NCI-H510A (cell line): ENCODE results near the gene SPAG7.

ENCODE experiments used
- DNase-seq: peaks from one replicate; lab custom pipeline; 2025; lab: John Stamatoyannopoulos, UW

SPAG7 gene

DNA sequence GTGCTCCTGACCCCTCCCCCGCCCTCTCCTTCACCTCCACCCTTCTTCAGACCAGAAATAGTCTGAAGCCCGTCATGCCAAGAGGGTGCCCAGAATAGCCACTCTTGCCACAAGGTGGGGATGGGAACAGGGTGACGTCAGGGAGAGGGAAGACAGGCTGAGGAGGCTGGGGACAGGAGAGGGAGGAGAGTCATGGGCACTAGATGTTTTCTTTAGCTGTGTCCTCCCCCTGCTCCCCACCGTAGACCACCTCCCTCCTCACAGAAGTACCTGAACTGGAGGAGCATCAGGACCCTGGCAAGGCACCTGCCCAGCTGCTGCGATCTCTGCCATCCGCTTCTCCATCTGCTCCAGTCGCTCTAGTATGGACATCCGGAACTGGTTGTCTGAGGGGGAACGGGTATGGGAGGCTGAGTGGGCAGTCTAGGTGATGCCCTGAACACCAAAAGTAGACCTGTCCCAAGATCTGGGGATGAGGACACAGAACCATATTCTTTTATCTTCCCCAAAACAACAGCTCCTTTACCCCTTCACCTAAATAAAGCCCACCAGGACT, 6.6 kb upstream of the SPAG7 start:
- no peak for DNase-seq

DNA sequence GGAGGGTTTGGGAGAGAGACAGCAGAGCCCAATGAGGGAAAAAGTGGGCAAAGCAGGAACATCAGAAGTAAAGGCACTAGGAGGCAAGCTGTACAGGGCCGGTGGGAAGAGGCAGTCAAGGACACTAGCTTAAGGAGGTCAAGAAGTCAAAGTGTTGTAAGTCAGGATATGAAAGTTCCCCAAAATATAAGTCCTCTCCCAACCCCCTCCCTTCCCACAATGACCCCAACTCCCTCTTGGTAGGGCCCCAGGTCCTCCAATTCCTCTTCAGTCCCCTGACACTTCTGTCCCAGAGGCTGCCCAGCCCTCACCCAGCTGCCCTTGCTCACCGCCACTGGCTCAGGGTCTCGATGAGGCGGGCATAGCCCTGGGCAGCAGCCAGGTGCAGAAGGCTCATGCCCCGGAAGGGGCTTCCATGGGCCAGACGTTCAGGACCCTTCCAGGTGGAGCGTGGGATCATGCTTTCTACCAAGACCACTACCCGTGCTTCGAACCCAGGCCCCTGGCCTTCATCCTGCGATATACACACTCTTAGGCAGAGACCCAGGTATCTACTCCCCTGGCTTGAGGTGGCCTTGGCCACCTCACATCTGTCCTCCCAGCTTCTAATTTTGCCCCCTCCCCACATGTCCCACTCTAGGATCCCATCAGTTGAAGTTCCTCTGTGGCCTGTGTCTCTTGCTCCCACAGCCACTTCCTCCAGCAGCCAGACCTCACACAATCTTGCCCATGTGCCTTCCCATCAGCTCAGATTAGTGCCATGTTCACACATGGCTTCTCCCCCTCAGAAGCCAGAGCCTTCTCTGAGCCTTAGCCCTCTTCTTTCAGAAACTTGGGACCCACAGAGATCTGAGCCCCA, 5.9 kb upstream of the SPAG7 start:
- DNase-seq = no peak

GRCh38 chr17:4972752-4973151, 5.1 kb upstream of the SPAG7 start:
- no peak for DNase-seq

DNA sequence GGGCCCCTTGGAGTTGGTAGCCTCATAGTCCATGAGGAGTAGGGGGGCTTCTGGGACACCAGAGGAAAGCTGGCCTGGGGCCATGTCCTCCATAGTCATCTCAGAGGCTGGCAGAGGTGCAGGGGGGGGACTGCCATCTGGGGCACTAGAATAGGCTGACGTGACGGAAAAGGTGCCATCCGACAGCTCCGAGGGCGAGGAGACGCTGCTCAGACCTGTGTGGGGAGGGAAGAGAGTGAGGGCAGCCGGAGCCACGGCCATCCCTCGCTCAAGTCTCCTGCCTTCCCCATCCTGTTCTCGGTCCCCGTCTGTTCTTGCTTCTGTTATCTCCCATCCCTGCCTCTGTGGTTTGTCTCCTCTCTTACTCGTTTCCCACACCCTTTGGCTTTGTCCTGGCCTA, 4.7 kb upstream of the SPAG7 start:
- no peak for DNase-seq

DNA sequence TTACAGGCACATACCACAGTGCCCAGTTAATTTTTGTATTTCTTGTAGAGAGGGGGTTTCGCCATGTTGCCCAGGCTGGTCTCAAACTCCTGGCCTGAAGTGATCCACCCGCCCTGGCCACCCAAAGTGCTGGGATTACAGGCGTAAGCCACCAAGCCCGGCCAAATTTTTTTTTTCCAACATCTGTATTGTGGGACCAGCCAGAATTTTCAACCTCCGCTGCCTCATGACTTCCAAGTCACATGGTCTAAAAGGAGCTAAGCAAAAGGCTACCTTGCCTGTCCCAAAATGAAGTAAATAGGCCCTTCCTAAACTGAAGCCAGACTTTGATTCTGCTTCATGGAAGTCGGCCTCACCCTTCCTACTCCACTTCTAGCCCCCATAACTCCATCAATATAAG, 4.2 kb upstream of the SPAG7 start:
- DNase-seq = no peak

GRCh38 chr17:4970273-4970672, 2.7 kb upstream of the SPAG7 start:
- DNase-seq = no peak

DNA sequence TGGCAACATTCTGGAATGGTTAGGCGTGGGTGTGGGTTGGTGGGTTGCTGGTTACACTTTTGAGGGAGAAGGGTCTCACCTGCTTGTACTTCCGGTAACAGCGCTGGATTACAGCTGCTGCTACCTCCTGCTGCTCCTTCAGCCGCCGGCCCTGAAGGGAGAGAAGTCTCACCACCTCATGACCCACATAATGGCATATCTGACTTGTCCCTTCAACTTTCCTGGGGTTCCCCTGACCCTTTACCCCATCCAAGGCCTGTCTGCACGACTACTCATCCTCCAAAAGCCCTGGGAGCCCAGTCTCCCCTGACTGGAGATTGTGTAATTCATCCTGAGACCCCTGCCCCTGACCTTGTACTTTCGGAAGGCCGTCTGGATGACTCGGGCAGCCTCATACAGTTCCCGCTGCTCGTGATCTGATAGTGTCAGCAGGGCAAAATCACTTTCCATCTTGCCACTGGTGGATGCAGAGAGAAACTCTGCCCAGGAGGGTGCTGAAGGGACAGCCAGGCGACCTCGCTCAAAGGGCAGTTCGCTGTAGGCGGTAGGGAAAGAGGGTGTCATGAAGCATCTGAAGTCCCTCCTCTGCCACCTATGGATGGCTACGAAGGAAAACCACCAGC, 2.0 kb upstream of the SPAG7 start:
- DNase-seq = peak; percentile 7

- no peak for DNase-seq
Observed at GRCh38 chr17:4969047-4969550, 1.5 kb upstream of the SPAG7 start.

GRCh38 chr17:4968486-4969046, 949 bp upstream of the SPAG7 start:
- peak; percentile 11 for DNase-seq

DNA sequence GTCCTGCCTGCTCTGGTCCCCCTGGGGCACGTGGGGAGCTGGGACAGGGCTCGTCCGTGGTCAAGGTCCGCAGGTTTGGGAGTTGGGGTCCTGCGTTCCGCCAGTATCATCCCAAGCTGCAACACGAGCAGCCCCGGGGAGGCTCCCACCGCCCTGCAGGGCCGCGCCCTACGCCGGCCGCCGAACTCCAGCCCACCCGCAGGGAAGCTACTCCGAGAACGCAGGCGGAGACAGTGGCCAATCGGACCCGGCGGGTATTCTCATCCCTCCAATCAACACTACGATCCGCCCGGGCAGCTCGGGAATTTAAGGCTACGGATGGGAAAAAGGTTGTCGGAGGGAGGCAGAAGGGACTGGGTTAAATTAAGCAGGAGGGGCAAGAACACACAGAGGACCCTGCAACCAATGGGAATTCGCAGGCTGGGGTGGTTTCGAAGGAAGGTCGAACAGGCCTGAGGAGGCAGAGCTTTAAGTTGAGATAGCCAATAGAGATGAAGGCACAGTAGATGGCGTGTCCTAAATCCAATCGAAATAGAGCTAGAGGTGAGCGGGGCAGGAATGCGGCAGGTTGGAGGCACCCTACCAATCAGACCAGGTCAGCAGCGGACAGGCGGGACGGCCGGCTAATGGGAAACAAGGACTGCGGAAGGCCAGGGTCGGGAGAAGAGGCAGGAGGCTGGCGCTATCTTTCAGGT, 626 bp downstream of the SPAG7 start:
- peak; percentile 95 for DNase-seq

GRCh38 chr17:4965311-4965986, 2.2 kb downstream of the SPAG7 start:
- DNase-seq = no peak

GRCh38 chr17:4960279-4960922, 7.2 kb downstream of the SPAG7 start:
- no peak for DNase-seq

DNA sequence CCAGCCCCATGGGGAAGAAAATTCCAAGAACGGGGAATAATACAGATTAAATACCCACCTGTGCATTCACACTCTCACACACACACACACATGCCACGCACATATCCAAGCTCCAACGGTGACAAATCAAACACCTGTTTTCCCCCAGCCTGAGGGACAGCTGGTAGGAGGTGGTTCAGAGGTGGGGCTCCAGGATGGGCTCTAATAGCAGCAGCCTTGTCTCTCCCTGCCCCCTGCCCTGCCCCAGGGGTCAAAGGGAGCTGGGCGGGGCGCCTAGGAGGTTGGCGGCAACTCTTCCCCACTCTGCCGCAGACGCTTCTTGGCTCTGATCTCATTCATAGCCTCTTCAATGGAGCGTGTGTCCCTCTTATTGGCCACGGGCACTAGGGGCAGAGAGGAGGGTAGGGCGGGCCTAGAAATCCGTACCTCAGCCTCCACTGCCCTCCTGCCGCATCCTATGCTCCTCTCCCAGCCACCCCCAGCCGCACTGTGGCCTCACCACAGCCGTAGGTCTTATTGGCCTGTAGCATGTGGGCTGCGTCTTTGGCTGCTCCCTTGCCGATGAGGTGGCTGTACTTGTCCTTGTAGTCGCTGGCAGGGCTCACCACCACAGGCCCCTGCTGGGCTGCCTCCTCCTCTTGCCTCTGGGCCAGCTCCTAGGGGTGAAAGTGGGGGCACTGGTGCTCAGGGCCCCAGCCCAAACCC, 8.2 kb downstream of the SPAG7 start:
- DNase-seq = no peak

- DNase-seq = no peak
Observed at GRCh38 chr17:4958102-4958501, 9.5 kb downstream of the SPAG7 start.

- no peak for DNase-seq
Observed at GRCh38 chr17:4956493-4957061, 11.0 kb downstream of the SPAG7 start.

- no peak for DNase-seq
Observed at GRCh38 chr17:4955091-4955490, 12.5 kb downstream of the SPAG7 start.

DNA sequence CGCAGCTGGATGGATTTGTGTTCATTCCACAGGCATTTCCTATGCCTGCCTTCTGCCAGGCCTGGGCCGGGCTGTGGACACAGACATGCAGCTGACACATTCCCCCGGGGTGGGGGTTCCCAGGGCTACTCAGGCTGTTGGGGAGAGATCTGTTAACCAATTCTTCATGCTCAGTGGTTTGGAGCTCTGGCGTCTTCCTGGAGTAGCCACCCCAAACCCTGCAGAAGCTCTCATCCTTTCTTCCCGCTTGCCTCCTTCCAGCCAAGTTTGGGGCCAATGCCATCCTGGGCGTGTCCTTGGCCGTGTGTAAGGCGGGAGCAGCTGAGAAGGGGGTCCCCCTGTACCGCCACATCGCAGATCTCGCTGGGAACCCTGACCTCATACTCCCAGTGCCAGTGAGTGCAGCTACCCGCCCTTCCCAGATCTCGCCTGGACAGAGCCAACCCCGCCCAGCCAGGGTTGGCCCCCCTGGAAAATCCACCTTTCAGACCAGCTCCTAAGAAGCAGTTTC, 14.1 kb downstream of the SPAG7 start:
- DNase-seq = no peak

GRCh38 chr17:4951486-4951885, 16.1 kb downstream of the SPAG7 start:
- no peak for DNase-seq

DNA sequence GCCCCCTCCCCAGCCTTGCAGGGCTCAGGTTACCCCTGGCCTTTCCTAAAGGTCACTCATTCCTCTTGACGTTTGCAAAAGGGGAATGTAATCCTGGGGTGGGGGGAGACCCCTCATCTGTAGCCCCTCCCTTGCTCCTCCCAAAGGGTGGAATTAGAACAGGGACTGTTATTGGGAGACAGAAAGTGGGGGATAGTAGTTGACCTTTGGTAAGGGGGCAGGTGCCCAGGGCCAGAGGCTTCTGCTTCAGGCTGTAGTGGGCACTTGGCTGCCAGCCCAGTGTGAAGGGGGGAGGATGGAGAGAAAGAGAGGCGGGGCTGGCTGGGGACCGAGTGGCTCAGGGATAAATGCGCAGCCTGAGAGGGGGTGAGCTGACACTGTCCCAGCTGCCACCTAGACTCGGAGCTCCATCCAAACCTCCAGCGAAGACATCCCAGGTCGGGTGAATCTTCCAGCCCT, 16.8 kb downstream of the SPAG7 start, which contains the start of gene ENO3:
TSS of gene ENO3 (plus strand) at position 374 of the 459 bp plus-strand sequence. CDS start 711 bp downstream, outside the sequence.
- peak; percentile 38 for DNase-seq
